Measurements from ENCODE around the gene PIGC.
A peak's percentile ranks its signal among the peaks of the same experiment; 100 is the strongest.

PIGC gene

GRCh38 chr1:172443666-172444453, at the start of gene PIGC:
PIGC (minus strand) TSS chr1:172444069; CDS start chr1:172442622, 1,447 bp downstream.
- Mint-ChIP-seq H3K9me3 (no peaks in the 10 kb centered on the region), H3K27ac (peak within 1 kb of the TSS; percentile 88), H3K4me1 (ENCODE audit: low read depth) (peaks cover 29% of the 10 kb centered on the region), H3K36me3 (ENCODE audit: low read depth) (peaks cover 23% of the 10 kb centered on the region), H3K4me3 (peak within 1 kb of the TSS; percentile 93), H3K27me3 (ENCODE audit: low read depth) (no peaks in the 10 kb centered on the region)

- H3K4me1 Mint-ChIP-seq (ENCODE audit: low read depth): peaks cover 4% of the 10 kb centered on the region
Measured at GRCh38 chr1:172492421-172492820, 48.6 kb upstream of the PIGC start.

GRCh38 chr1:172489847-172490246, 46.0 kb upstream of the PIGC start:
- Mint-ChIP-seq H3K4me3 (no peak overlapping the region), H3K9me3 (no peaks in the 10 kb centered on the region), H3K36me3 (ENCODE audit: low read depth) (no peaks in the 10 kb centered on the region), H3K4me1 (ENCODE audit: low read depth) (peaks cover 7% of the 10 kb centered on the region), H3K27me3 (ENCODE audit: low read depth) (peaks cover 54% of the 10 kb centered on the region), H3K27ac (no peak overlapping the region)

More at GRCh38 chr1:172492421-172492820, 48.6 kb upstream of the PIGC start:
- H3K4me3 Mint-ChIP-seq: no peak overlapping the region
- H3K27me3 Mint-ChIP-seq (ENCODE audit: low read depth): peaks cover 40% of the 10 kb centered on the region
- no peaks in the 10 kb centered on the region for H3K9me3 Mint-ChIP-seq
- no peaks in the 10 kb centered on the region for H3K36me3 Mint-ChIP-seq (ENCODE audit: low read depth)
- H3K27ac Mint-ChIP-seq: no peak overlapping the region

GRCh38 chr1:172488393-172488792, 44.5 kb upstream of the PIGC start:
- Mint-ChIP-seq H3K9me3 (no peaks in the 10 kb centered on the region), H3K4me3 (no peak overlapping the region)

GRCh38 chr1:172487550-172487949, 43.7 kb upstream of the PIGC start:
- Mint-ChIP-seq H3K27ac (no peak overlapping the region), H3K9me3 (no peaks in the 10 kb centered on the region), H3K27me3 (ENCODE audit: low read depth) (peaks cover 57% of the 10 kb centered on the region), H3K4me1 (ENCODE audit: low read depth) (peaks cover 7% of the 10 kb centered on the region), H3K36me3 (ENCODE audit: low read depth) (no peaks in the 10 kb centered on the region), H3K4me3 (no peak overlapping the region)

More at GRCh38 chr1:172488393-172488792, 44.5 kb upstream of the PIGC start:
- Mint-ChIP-seq H3K4me1 (ENCODE audit: low read depth) (peaks cover 7% of the 10 kb centered on the region), H3K27ac (no peak overlapping the region), H3K36me3 (ENCODE audit: low read depth) (no peaks in the 10 kb centered on the region), H3K27me3 (ENCODE audit: low read depth) (peaks cover 54% of the 10 kb centered on the region)

GRCh38 chr1:172486805-172487454, 43.1 kb upstream of the PIGC start:
- H3K4me3 Mint-ChIP-seq: no peak overlapping the region
- H3K4me1 Mint-ChIP-seq (ENCODE audit: low read depth): peaks cover 7% of the 10 kb centered on the region
- H3K27me3 Mint-ChIP-seq (ENCODE audit: low read depth): peaks cover 52% of the 10 kb centered on the region
- H3K27ac Mint-ChIP-seq: no peak overlapping the region
- H3K36me3 Mint-ChIP-seq (ENCODE audit: low read depth): no peaks in the 10 kb centered on the region
- no peaks in the 10 kb centered on the region for H3K9me3 Mint-ChIP-seq

- Mint-ChIP-seq H3K36me3 (ENCODE audit: low read depth) (no peaks in the 10 kb centered on the region), H3K27me3 (ENCODE audit: low read depth) (peaks cover 51% of the 10 kb centered on the region), H3K4me1 (ENCODE audit: low read depth) (peaks cover 7% of the 10 kb centered on the region), H3K9me3 (no peaks in the 10 kb centered on the region), H3K27ac (no peak overlapping the region), H3K4me3 (no peak overlapping the region)
Measured at GRCh38 chr1:172485626-172486025, 41.8 kb upstream of the PIGC start.

GRCh38 chr1:172484252-172484651, 40.4 kb upstream of the PIGC start:
- peaks cover 11% of the 10 kb centered on the region for H3K4me1 Mint-ChIP-seq (ENCODE audit: low read depth)
- no peak overlapping the region for H3K4me3 Mint-ChIP-seq
- no peaks in the 10 kb centered on the region for H3K36me3 Mint-ChIP-seq (ENCODE audit: low read depth)
- no peaks in the 10 kb centered on the region for H3K9me3 Mint-ChIP-seq
- H3K27ac Mint-ChIP-seq: no peak overlapping the region
- H3K27me3 Mint-ChIP-seq (ENCODE audit: low read depth): peaks cover 42% of the 10 kb centered on the region

- peaks cover 11% of the 10 kb centered on the region for H3K4me1 Mint-ChIP-seq (ENCODE audit: low read depth)
- H3K27ac Mint-ChIP-seq: no peak overlapping the region
Measured at GRCh38 chr1:172483448-172483847, 39.6 kb upstream of the PIGC start.

GRCh38 chr1:172482044-172482443, 38.2 kb upstream of the PIGC start:
- Mint-ChIP-seq H3K27ac (no peak overlapping the region), H3K27me3 (ENCODE audit: low read depth) (peaks cover 24% of the 10 kb centered on the region), H3K36me3 (ENCODE audit: low read depth) (no peaks in the 10 kb centered on the region), H3K9me3 (no peaks in the 10 kb centered on the region), H3K4me1 (ENCODE audit: low read depth) (peaks cover 4% of the 10 kb centered on the region), H3K4me3 (no peak overlapping the region)

More at GRCh38 chr1:172483448-172483847, 39.6 kb upstream of the PIGC start:
- Mint-ChIP-seq H3K27me3 (ENCODE audit: low read depth) (peaks cover 36% of the 10 kb centered on the region), H3K36me3 (ENCODE audit: low read depth) (no peaks in the 10 kb centered on the region), H3K4me3 (no peak overlapping the region), H3K9me3 (no peaks in the 10 kb centered on the region)

- Mint-ChIP-seq H3K27me3 (ENCODE audit: low read depth) (peaks cover 18% of the 10 kb centered on the region), H3K4me3 (no peak overlapping the region), H3K36me3 (ENCODE audit: low read depth) (no peaks in the 10 kb centered on the region), H3K4me1 (ENCODE audit: low read depth) (peaks cover 4% of the 10 kb centered on the region), H3K27ac (no peak overlapping the region), H3K9me3 (no peaks in the 10 kb centered on the region)
Measured at GRCh38 chr1:172480431-172480830, 36.6 kb upstream of the PIGC start.

GRCh38 chr1:172478485-172478884, 34.6 kb upstream of the PIGC start:
- Mint-ChIP-seq H3K4me1 (ENCODE audit: low read depth) (peaks cover 4% of the 10 kb centered on the region), H3K9me3 (no peaks in the 10 kb centered on the region), H3K36me3 (ENCODE audit: low read depth) (no peaks in the 10 kb centered on the region), H3K4me3 (no peak overlapping the region), H3K27me3 (ENCODE audit: low read depth) (peaks cover 15% of the 10 kb centered on the region), H3K27ac (no peak overlapping the region)

- Mint-ChIP-seq H3K36me3 (ENCODE audit: low read depth) (no peaks in the 10 kb centered on the region), H3K27me3 (ENCODE audit: low read depth) (peaks cover 16% of the 10 kb centered on the region), H3K9me3 (no peaks in the 10 kb centered on the region), H3K27ac (no peak overlapping the region), H3K4me1 (ENCODE audit: low read depth) (peaks cover 4% of the 10 kb centered on the region), H3K4me3 (no peak overlapping the region)
Measured at GRCh38 chr1:172477741-172478140, 33.9 kb upstream of the PIGC start.

GRCh38 chr1:172477216-172477615, 33.3 kb upstream of the PIGC start:
- no peaks in the 10 kb centered on the region for H3K9me3 Mint-ChIP-seq
- no peak overlapping the region for H3K27ac Mint-ChIP-seq
- peaks cover 14% of the 10 kb centered on the region for H3K27me3 Mint-ChIP-seq (ENCODE audit: low read depth)
- no peak overlapping the region for H3K4me3 Mint-ChIP-seq
- H3K36me3 Mint-ChIP-seq (ENCODE audit: low read depth): no peaks in the 10 kb centered on the region
- peaks cover 4% of the 10 kb centered on the region for H3K4me1 Mint-ChIP-seq (ENCODE audit: low read depth)

- Mint-ChIP-seq H3K9me3 (no peaks in the 10 kb centered on the region), H3K27ac (no peak overlapping the region), H3K36me3 (ENCODE audit: low read depth) (no peaks in the 10 kb centered on the region), H3K4me3 (no peak overlapping the region), H3K4me1 (ENCODE audit: low read depth) (peaks cover 4% of the 10 kb centered on the region), H3K27me3 (ENCODE audit: low read depth) (peaks cover 7% of the 10 kb centered on the region)
Measured at GRCh38 chr1:172476218-172476811, 32.4 kb upstream of the PIGC start.

All from T-helper 1 cell treated with Interleukin-12 subunit alpha and Interleukin-12 subunit beta and Interleukin-4 antibody, amounts not matched to agents 30 μg/mL and 1 μg/mL, for 36 hours (primary cell).